Measurements from ENCODE around the gene KREMEN1.

GRCh38 chr22:29083933-29084591, 11.2 kb downstream of the KREMEN1 start:
- TF ChIP-seq, protein P1, sequence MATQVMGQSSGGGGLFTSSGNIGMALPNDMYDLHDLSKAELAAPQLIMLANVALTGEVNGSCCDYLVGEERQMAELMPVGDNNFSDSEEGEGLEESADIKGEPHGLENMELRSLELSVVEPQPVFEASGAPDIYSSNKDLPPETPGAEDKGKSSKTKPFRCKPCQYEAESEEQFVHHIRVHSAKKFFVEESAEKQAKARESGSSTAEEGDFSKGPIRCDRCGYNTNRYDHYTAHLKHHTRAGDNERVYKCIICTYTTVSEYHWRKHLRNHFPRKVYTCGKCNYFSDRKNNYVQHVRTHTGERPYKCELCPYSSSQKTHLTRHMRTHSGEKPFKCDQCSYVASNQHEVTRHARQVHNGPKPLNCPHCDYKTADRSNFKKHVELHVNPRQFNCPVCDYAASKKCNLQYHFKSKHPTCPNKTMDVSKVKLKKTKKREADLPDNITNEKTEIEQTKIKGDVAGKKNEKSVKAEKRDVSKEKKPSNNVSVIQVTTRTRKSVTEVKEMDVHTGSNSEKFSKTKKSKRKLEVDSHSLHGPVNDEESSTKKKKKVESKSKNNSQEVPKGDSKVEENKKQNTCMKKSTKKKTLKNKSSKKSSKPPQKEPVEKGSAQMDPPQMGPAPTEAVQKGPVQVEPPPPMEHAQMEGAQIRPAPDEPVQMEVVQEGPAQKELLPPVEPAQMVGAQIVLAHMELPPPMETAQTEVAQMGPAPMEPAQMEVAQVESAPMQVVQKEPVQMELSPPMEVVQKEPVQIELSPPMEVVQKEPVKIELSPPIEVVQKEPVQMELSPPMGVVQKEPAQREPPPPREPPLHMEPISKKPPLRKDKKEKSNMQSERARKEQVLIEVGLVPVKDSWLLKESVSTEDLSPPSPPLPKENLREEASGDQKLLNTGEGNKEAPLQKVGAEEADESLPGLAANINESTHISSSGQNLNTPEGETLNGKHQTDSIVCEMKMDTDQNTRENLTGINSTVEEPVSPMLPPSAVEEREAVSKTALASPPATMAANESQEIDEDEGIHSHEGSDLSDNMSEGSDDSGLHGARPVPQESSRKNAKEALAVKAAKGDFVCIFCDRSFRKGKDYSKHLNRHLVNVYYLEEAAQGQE (IDR thresholded peaks at IDR 0.05; ENCODE audit: insufficient replicate concordance, low read depth) = no peak
- TF ChIP-seq, protein P2, sequence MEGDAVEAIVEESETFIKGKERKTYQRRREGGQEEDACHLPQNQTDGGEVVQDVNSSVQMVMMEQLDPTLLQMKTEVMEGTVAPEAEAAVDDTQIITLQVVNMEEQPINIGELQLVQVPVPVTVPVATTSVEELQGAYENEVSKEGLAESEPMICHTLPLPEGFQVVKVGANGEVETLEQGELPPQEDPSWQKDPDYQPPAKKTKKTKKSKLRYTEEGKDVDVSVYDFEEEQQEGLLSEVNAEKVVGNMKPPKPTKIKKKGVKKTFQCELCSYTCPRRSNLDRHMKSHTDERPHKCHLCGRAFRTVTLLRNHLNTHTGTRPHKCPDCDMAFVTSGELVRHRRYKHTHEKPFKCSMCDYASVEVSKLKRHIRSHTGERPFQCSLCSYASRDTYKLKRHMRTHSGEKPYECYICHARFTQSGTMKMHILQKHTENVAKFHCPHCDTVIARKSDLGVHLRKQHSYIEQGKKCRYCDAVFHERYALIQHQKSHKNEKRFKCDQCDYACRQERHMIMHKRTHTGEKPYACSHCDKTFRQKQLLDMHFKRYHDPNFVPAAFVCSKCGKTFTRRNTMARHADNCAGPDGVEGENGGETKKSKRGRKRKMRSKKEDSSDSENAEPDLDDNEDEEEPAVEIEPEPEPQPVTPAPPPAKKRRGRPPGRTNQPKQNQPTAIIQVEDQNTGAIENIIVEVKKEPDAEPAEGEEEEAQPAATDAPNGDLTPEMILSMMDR (IDR thresholded peaks at IDR 0.05; ENCODE audit: insufficient read depth, low read length) = no peak

Measured in HL-60 (cell line).